A673 (cell line): ENCODE measurements around the gene SH2D4B.

Experiments
- EZH2 ChIP-seq: fragments of 200-600 bp; sonication (generic); IDR thresholded peaks from 2 replicates; pipeline ENCODE4 v1.6.1; 2017; ENCODE audit warnings: borderline replicate concordance, low read depth, mild to moderate bottlenecking, mixed read lengths, antibody characterized with exemption, low read length; ENCODE audit not compliant: poor library complexity, severe bottlenecking
- TF ChIP-seq, protein P1 (sequence below): fragments of 300-800, 200-600 bp; sonication (generic); conservative IDR thresholded peaks from 2 replicates; pipeline ENCODE4 v1.5.1; 2017; ENCODE audit warnings: low read depth, mild to moderate bottlenecking, antibody characterized with exemption, low read length, moderate library complexity, mixed read lengths

DNA sequence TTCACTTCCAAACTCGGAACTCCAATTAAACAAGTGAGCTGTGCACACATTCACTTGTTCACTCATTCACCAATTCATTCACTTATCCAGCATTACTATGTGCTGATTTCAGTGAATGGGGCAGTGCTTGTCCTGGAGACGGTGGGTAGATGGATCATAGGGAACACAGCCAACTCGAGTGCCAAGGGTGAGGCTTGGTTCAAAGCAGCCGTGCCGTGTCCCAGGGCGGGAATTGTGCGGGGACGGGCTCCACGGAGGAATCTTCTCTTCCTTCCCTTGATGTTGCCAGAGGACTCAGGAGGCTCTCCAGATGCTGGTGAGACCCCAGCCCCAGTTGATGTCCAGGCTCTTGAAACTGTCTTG lies 2.9 kb downstream of the SH2D4B start:
- TF ChIP-seq, protein P1, sequence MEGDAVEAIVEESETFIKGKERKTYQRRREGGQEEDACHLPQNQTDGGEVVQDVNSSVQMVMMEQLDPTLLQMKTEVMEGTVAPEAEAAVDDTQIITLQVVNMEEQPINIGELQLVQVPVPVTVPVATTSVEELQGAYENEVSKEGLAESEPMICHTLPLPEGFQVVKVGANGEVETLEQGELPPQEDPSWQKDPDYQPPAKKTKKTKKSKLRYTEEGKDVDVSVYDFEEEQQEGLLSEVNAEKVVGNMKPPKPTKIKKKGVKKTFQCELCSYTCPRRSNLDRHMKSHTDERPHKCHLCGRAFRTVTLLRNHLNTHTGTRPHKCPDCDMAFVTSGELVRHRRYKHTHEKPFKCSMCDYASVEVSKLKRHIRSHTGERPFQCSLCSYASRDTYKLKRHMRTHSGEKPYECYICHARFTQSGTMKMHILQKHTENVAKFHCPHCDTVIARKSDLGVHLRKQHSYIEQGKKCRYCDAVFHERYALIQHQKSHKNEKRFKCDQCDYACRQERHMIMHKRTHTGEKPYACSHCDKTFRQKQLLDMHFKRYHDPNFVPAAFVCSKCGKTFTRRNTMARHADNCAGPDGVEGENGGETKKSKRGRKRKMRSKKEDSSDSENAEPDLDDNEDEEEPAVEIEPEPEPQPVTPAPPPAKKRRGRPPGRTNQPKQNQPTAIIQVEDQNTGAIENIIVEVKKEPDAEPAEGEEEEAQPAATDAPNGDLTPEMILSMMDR, result no peak
- TF ChIP-seq EZH2, result no peak
